GM23248 (cell line): ENCODE data around the gene RBBP5. TPM values are rescaled to one million over a fixed set of nuclear protein-coding genes. Genes with fewer than 3 reads are reported as not detected.

ENCODE experiments used
- DNase-seq: peaks from one replicate; pipeline ENCODE4 v3.0.0-alpha.2; 2015
- H2AFZ ChIP-seq: fragments of 200-600 bp; sonication (generic); 2 replicates; pipeline ENCODE4 v1.6.1; 2016; ENCODE audit warnings: antibody characterized with exemption
- H3F3A ChIP-seq: fragments of 200-600 bp; sonication (generic); 2 replicates; pipeline ENCODE4 v1.6.1; 2016; ENCODE audit warnings: mild to moderate bottlenecking, antibody characterized with exemption, mixed run types; ENCODE audit not compliant: insufficient read depth
- H3K27ac ChIP-seq: fragments of 200-600 bp; sonication (generic); 2 replicates; pipeline ENCODE4 v1.5.1; 2016; ENCODE audit warnings: mild to moderate bottlenecking
- H3K27me3 ChIP-seq: fragments of 200-600 bp; sonication (generic); replicated peaks from 2 replicates; pipeline ENCODE4 v1.6.1; 2016; ENCODE audit warnings: mild to moderate bottlenecking; ENCODE audit not compliant: insufficient read depth
- H3K36me3 ChIP-seq: fragments of 200-600 bp; sonication (generic); 2 replicates; pipeline ENCODE4 v1.6.1; 2016; ENCODE audit warnings: low read depth, mild to moderate bottlenecking
- H3K4me1 ChIP-seq: fragments of 200-600 bp; sonication (generic); 2 replicates; pipeline ENCODE4 v1.6.1; 2016; ENCODE audit warnings: mild to moderate bottlenecking; ENCODE audit not compliant: insufficient read depth
- H3K4me2 ChIP-seq: fragments of 200-600 bp; sonication (generic); one replicate; pipeline ENCODE4 v1.6.1; 2016; ENCODE audit warnings: mild to moderate bottlenecking; ENCODE audit not compliant: unreplicated experiment
- H3K4me3 ChIP-seq: fragments of 200-600 bp; sonication (generic); 2 replicates; pipeline ENCODE4 v1.5.1; 2016; ENCODE audit warnings: mild to moderate bottlenecking
- H3K79me2 ChIP-seq: fragments of 200-600 bp; sonication (generic); 2 replicates; pipeline ENCODE4 v1.6.1; 2016; ENCODE audit warnings: mild to moderate bottlenecking; ENCODE audit not compliant: insufficient read depth
- H3K9ac ChIP-seq: fragments of 200-600 bp; sonication (generic); 2 replicates; pipeline ENCODE4 v1.6.1; 2016; ENCODE audit warnings: mild to moderate bottlenecking
- H3K9me2 ChIP-seq: fragments of 200-600 bp; sonication (generic); 2 replicates; pipeline ENCODE4 v1.6.1; 2016; ENCODE audit warnings: mixed run types, mild to moderate bottlenecking, moderate library complexity; ENCODE audit not compliant: insufficient read depth
- H3K9me3 ChIP-seq: fragments of 200-600 bp; sonication (generic); one replicate; pipeline ENCODE4 v1.6.1; 2017; ENCODE audit warnings: low read depth
- H4K20me1 ChIP-seq: fragments of 200-600 bp; sonication (generic); 2 replicates; pipeline ENCODE4 v1.6.0; 2016; ENCODE audit not compliant: insufficient read depth
- EZH2 ChIP-seq: fragments of 200-600 bp; sonication (generic); IDR thresholded peaks from 2 replicates; pipeline ENCODE4 v1.6.1; 2018; ENCODE audit warnings: antibody characterized with exemption, mild to moderate bottlenecking; ENCODE audit not compliant: insufficient read depth, poor library complexity, severe bottlenecking
- EZH2phosphoT487 ChIP-seq: fragments of 200-600 bp; sonication (generic); IDR thresholded peaks from 2 replicates; pipeline ENCODE4 v1.6.1; 2018; ENCODE audit warnings: antibody characterized with exemption, moderate library complexity, mild to moderate bottlenecking, low read depth; ENCODE audit not compliant: insufficient read depth
- WGBS, 2 experiments: methylation state at CpG; one replicate each; pipeline ENCODE4 v1.1.6; 2015 to 2017; ENCODE audit warnings: low lambda C conversion rate in 2 of 2, low coverage in 1 of 2; ENCODE audit errors: missing lambda C conversion rate in 2 of 2; 5-methylcytosine and 5-hydroxymethylcytosine counted together
- in situ Hi-C: fragments of 300-500 bp; cut with MboI; formaldehyde crosslinking; loops from 2 replicates; pipeline ENCODE4 v1.15.0; 2020
- polyA plus RNA-seq: library from polyadenylated mRNA; unstranded; fragments of >200 nt; fragmentation: Nextera tagmentation; extraction: Ambion mirVana; gene quantifications from 2 replicates; pipeline ENCODE4 v1.2.1, GENCODE V29; 2016
- total RNA-seq: library from RNA; depleted of rRNA; stranded (reverse); fragments of >200 nt; shearing (Covaris generic); gene quantifications from 2 replicates; pipeline ENCODE4 v1.2.3, GENCODE V29; 2014; rRNA removed

RBBP5 gene
- total RNA-seq: 14.3 and 30.2 TPM in 2 replicates
- polyA plus RNA-seq: 13.6 and 14.7 TPM in 2 replicates

GRCh38 chr1:205121660-205122488, at the start of gene RBBP5:
TSS of gene RBBP5 (minus strand) at chr1:205121978. CDS start at chr1:205121873, 105 bp downstream.
- Histone ChIP-seq H3K9ac (peak within 1 kb of the TSS; percentile 91), H2AFZ (peak within 1 kb of the TSS; percentile 99), H3K4me1 (peaks cover 17% of the 10 kb centered on the region), H3K79me2 (peaks cover 48% of the 10 kb centered on the region), H3F3A (peaks cover 10% of the 10 kb centered on the region), H3K4me2 (peak within 1 kb of the TSS; percentile 93), H3K27ac (peak within 1 kb of the TSS; percentile 86), H3K36me3 (peaks cover 2% of the 10 kb centered on the region; the same call in 1 of the 2 replicates), H3K9me2 (no peaks in the 10 kb centered on the region), H3K9me3 (no peaks in the 10 kb centered on the region), H3K27me3 (no peaks in the 10 kb centered on the region), H3K4me3 (peak within 1 kb of the TSS; percentile 97), H4K20me1 (no peaks in the 10 kb centered on the region)
- 1% methylated on average over 46 of the region's 46 CpGs for WGBS, 2 experiments
- in situ Hi-C loops: no loop called here
- TF ChIP-seq EZH2: no peak
- no peak for TF ChIP-seq EZH2phosphoT487
- DNase-seq: peak; percentile 98

- no peaks in the 10 kb centered on the region for H3K9me3 ChIP-seq
- no peaks in the 10 kb centered on the region for H3K9me2 ChIP-seq
- H3F3A ChIP-seq: peaks cover 31% of the 10 kb centered on the region
- no peak overlapping the region for H3K4me3 ChIP-seq
- DNase-seq: no peak
- H3K27me3 ChIP-seq: no peaks in the 10 kb centered on the region
- WGBS, 2 experiments: 79 to 91% methylated on average over 3 to 5 of the region's 5 CpGs
- in situ Hi-C loops: no loop called here
- H4K20me1 ChIP-seq: no peaks in the 10 kb centered on the region
- no peak overlapping the region for H3K9ac ChIP-seq
- peak overlapping the region; percentile 100 for H3K27ac ChIP-seq
- no peak overlapping the region for H2AFZ ChIP-seq
- no peak for TF ChIP-seq EZH2phosphoT487
- no peak for TF ChIP-seq EZH2
- H3K36me3 ChIP-seq: 0 out of 2 replicates have a peak, but pooled peaks cover 16% of the 10 kb centered on the region
- H3K4me1 ChIP-seq: peaks cover 47% of the 10 kb centered on the region
- peaks cover 63% of the 10 kb centered on the region for H3K79me2 ChIP-seq
- H3K4me2 ChIP-seq: no peak overlapping the region
Observed at GRCh38 chr1:205171369-205171768, 49.6 kb upstream of the RBBP5 start.

- TF ChIP-seq EZH2phosphoT487: no peak
- no peak for TF ChIP-seq EZH2
- Histone ChIP-seq H4K20me1 (no peaks in the 10 kb centered on the region), H3K9me2 (no peaks in the 10 kb centered on the region), H3K79me2 (peaks cover 69% of the 10 kb centered on the region), H3K9me3 (no peaks in the 10 kb centered on the region), H2AFZ (no peak overlapping the region), H3K36me3 (0 out of 2 replicates have a peak, but pooled peaks cover 16% of the 10 kb centered on the region), H3K4me3 (no peak overlapping the region), H3F3A (peaks cover 25% of the 10 kb centered on the region), H3K27ac (no peak overlapping the region), H3K4me1 (peaks cover 42% of the 10 kb centered on the region), H3K9ac (no peak overlapping the region), H3K4me2 (no peak overlapping the region), H3K27me3 (no peaks in the 10 kb centered on the region)
- WGBS, 2 experiments: 94 to 99% methylated on average over 9 of the region's 9 CpGs
- in situ Hi-C loops: no loop called here
- DNase-seq: no peak
Observed at GRCh38 chr1:205170532-205171269, 48.9 kb upstream of the RBBP5 start.

GRCh38 chr1:205169248-205169647, 47.5 kb upstream of the RBBP5 start:
- Histone ChIP-seq H3K36me3 (0 out of 2 replicates have a peak, but pooled peaks cover 16% of the 10 kb centered on the region), H3K4me3 (no peak overlapping the region), H3K4me1 (peaks cover 30% of the 10 kb centered on the region), H3K4me2 (no peak overlapping the region), H4K20me1 (no peaks in the 10 kb centered on the region), H3K27me3 (no peaks in the 10 kb centered on the region), H3K27ac (no peak overlapping the region), H3K79me2 (peaks cover 81% of the 10 kb centered on the region), H3F3A (peaks cover 17% of the 10 kb centered on the region), H3K9ac (no peak overlapping the region), H2AFZ (no peak overlapping the region), H3K9me3 (no peaks in the 10 kb centered on the region), H3K9me2 (no peaks in the 10 kb centered on the region)
- no peak for DNase-seq
- in situ Hi-C loops: no loop called here
- TF ChIP-seq EZH2phosphoT487 (no peak), EZH2 (no peak)
- 91 to 93% methylated on average over 10 of the region's 10 CpGs for WGBS, 2 experiments
